Ishikawa (cell line): Measurements from ENCODE around the gene GPAM.

Experiments used
- CEBPB ChIP-seq: IDR thresholded peaks from 2 replicates; pipeline ENCODE4 v1.6.1; 2012
- ZBTB7A ChIP-seq: IDR thresholded peaks from 2 replicates; pipeline ENCODE4 v1.6.1; 2012; ENCODE audit warnings: low read depth

DNA sequence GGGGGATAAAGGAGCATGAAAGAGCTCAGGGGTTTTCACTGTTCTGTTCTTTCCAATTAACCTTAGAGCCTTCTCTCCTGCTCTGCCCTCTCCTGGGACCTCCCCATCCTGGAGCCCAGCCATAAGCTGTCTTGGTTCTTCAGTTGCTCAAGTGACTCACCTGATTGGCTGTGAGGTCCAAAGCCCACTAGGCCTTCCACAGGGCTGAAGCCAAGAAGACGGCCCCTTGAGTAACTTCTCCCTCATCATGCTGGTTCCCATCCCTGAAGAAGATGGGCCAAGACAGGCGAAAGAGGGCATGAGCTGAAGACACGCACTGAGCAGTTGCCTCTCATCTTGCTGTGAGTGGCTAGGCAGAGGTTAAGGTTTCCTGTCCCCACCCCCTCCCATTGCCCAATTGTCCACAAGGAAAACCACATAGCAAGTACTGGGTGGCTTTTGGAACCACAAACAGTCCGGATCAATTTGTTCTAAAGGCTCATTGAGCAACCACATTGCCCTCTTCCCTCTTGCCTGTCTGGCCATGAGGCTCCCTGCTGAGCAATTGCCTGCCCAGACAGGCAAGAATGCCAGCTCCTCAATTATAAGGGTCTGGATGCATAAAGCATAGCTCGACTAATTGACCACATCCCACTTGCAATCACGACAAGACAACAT, 43.9 kb upstream of the GPAM start:
- TF ChIP-seq CEBPB (no peak), ZBTB7A (no peak)
